SU-DHL-6 (cell line): ENCODE measurements around the gene TMEM131L.

ENCODE experiments used
- H2AFZ ChIP-seq: fragments of 200-600 bp; sonication (generic); 2 replicates; pipeline ENCODE4 v1.6.1; 2014; ENCODE audit warnings: low read depth, mild to moderate bottlenecking, moderate library complexity, mixed read lengths, antibody characterized with exemption, low read length; ENCODE audit not compliant: severe bottlenecking
- H3F3A ChIP-seq: fragments of 200-600 bp; shearing (Covaris generic); 2 replicates; pipeline ENCODE4 v1.6.0; 2016; ENCODE audit warnings: antibody characterized with exemption, mild to moderate bottlenecking; ENCODE audit not compliant: insufficient read depth
- H3K27ac ChIP-seq: fragments of 200-600 bp; sonication (generic); 2 replicates; pipeline ENCODE4 v1.5.1; 2016; ENCODE audit warnings: low read depth, mild to moderate bottlenecking, low read length, moderate library complexity, mixed read lengths
- H3K27me3 ChIP-seq: fragments of 200-600 bp; sonication (generic), shearing (Covaris generic); 2 replicates; pipeline ENCODE4 v1.6.0; 2014; ENCODE audit warnings: mild to moderate bottlenecking, low read length
- H3K36me3 ChIP-seq: fragments of 200-600 bp; sonication (generic); 2 replicates; pipeline ENCODE4 v1.6.1; 2014; ENCODE audit warnings: mild to moderate bottlenecking, low read length, mixed read lengths
- H3K4me2 ChIP-seq: fragments of 300-600, 200-600 bp; shearing (Covaris generic), sonication (generic); 2 replicates; pipeline ENCODE4 v1.6.0; 2014; ENCODE audit warnings: low read length, low read depth, mild to moderate bottlenecking; ENCODE audit not compliant: poor library complexity, severe bottlenecking
- H3K4me3 ChIP-seq: fragments of 200-600 bp; sonication (generic); 2 replicates; pipeline ENCODE4 v1.5.1; 2014; ENCODE audit warnings: antibody characterized with exemption, low read length, mild to moderate bottlenecking, mixed read lengths; ENCODE audit not compliant: insufficient read depth, poor library complexity, severe bottlenecking
- H3K79me2 ChIP-seq: fragments of 200-600 bp; sonication (generic); 2 replicates; pipeline ENCODE4 v1.6.1; 2014; ENCODE audit warnings: mild to moderate bottlenecking, low read length, moderate library complexity; ENCODE audit not compliant: insufficient read depth
- H3K9ac ChIP-seq: fragments of 200-600 bp; sonication (generic); 2 replicates; pipeline ENCODE4 v1.7.0; 2014; ENCODE audit warnings: mild to moderate bottlenecking, low read length
- H3K9me2 ChIP-seq: fragments of 200-600 bp; sonication (generic); replicated peaks from 2 replicates; pipeline ENCODE4 v1.6.1; 2014; ENCODE audit warnings: low read length; ENCODE audit not compliant: insufficient read depth
- H3K9me3 ChIP-seq: fragments of 200-600 bp; sonication (generic); 2 replicates; pipeline ENCODE4 v1.6.1; 2014; ENCODE audit warnings: low read length, mixed read lengths; ENCODE audit not compliant: insufficient read depth
- H4K20me1 ChIP-seq: fragments of 200-600 bp; sonication (generic); 2 replicates; pipeline ENCODE4 v1.6.1; 2014; ENCODE audit warnings: low read depth, mild to moderate bottlenecking, antibody characterized with exemption, low read length, moderate library complexity, mixed read lengths
- EZH2phosphoT487 ChIP-seq: fragments of 200-600 bp; sonication (generic), shearing (Covaris generic); conservative IDR thresholded peaks from 2 replicates; pipeline ENCODE4 v1.6.1; 2018; ENCODE audit warnings: mild to moderate bottlenecking, antibody characterized with exemption, low read length, moderate library complexity, mixed read lengths
- TF ChIP-seq, protein P1 (sequence below): fragments of 200-600 bp; sonication (generic); IDR thresholded peaks from one replicate; pipeline ENCODE4 v1.5.1; 2017; ENCODE audit warnings: antibody characterized with exemption, mild to moderate bottlenecking, low read length, moderate library complexity; ENCODE audit not compliant: insufficient read depth, poor library complexity, severe bottlenecking

TMEM131L gene

DNA sequence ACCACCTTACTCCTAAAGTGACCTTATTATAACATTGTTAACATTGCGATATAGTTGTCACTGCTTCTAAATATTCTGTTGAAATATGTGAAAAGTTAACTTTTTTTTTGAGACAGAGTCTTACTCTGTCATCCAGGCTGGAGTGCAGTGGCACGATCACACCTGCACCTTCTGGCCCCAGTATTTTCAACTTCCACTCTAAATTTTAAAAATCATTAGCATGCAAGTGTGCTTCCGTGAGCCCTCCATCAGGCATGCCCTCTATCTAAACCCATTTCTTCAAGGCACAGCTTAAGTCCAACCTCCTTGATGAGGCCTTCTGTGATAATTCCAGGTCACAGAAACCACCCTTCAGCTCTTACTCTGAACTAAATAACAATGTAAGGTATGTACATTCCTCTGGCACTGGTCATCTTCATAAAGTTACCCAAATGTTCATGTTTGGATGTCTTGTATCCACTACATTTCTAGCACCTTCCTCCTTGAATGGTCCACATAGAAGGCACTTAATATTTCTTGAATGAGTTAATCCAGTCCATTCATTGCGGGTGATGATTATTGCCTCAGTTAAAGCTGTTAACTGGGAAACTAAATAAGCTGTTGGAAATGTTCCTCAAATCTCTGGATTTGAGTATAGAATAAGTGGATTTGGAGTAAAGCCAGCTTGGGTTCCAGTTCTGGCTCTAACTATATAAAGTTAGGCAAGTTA is 38.6 kb upstream of the TMEM131L start:
- Histone ChIP-seq H3K9me2 (no peaks in the 10 kb centered on the region), H4K20me1 (no peaks in the 10 kb centered on the region), H3K27me3 (no peaks in the 10 kb centered on the region), H3K79me2 (no peaks in the 10 kb centered on the region), H3K36me3 (no peaks in the 10 kb centered on the region), H3K9me3 (no peaks in the 10 kb centered on the region), H3F3A (peaks cover 54% of the 10 kb centered on the region), H3K9ac (peak overlapping the region; percentile 52), H2AFZ (no peak overlapping the region), H3K27ac (peak overlapping the region; percentile 100), H3K4me3 (peak overlapping the region; percentile 25), H3K4me2 (peak overlapping the region; percentile 84)
- TF ChIP-seq EZH2phosphoT487 = no peak
- TF ChIP-seq, protein P1, sequence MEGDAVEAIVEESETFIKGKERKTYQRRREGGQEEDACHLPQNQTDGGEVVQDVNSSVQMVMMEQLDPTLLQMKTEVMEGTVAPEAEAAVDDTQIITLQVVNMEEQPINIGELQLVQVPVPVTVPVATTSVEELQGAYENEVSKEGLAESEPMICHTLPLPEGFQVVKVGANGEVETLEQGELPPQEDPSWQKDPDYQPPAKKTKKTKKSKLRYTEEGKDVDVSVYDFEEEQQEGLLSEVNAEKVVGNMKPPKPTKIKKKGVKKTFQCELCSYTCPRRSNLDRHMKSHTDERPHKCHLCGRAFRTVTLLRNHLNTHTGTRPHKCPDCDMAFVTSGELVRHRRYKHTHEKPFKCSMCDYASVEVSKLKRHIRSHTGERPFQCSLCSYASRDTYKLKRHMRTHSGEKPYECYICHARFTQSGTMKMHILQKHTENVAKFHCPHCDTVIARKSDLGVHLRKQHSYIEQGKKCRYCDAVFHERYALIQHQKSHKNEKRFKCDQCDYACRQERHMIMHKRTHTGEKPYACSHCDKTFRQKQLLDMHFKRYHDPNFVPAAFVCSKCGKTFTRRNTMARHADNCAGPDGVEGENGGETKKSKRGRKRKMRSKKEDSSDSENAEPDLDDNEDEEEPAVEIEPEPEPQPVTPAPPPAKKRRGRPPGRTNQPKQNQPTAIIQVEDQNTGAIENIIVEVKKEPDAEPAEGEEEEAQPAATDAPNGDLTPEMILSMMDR = no peak

DNA sequence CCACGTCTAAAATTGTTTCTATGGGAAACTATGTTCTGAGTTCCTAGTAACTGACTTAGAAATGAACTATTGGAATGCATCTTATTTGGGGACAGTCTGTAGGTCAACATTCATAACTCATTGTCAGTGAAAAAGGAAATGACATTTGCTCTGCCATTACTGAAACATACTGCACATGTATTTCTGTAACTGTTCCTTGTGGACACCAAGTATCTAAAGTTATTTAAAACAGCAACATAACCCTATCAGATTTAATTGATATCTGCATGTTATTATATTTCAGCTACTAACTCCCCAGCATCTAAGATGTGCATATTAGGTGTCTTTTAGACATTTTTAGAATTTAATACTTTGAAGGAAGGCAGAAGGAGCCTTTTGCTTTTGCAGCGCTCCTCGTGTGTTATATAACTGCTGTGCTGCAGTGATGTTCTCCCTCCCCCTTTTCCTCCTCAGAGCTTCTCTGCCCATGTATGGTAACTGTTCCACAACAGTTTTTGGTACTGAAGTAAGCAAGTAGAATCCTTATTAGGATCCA is 37.2 kb upstream of the TMEM131L start:
- Histone ChIP-seq H3K27me3 (no peaks in the 10 kb centered on the region), H3K36me3 (no peaks in the 10 kb centered on the region), H3K4me3 (peak overlapping the region; percentile 2), H2AFZ (no peak overlapping the region), H3K9ac (peak overlapping the region; percentile 52), H3F3A (peaks cover 66% of the 10 kb centered on the region), H3K79me2 (no peaks in the 10 kb centered on the region), H4K20me1 (no peaks in the 10 kb centered on the region), H3K9me3 (no peaks in the 10 kb centered on the region), H3K27ac (peak overlapping the region; percentile 100), H3K4me2 (peak overlapping the region; percentile 84), H3K9me2 (no peaks in the 10 kb centered on the region)
- no peak for TF ChIP-seq EZH2phosphoT487
- TF ChIP-seq, protein P1 = no peak

DNA sequence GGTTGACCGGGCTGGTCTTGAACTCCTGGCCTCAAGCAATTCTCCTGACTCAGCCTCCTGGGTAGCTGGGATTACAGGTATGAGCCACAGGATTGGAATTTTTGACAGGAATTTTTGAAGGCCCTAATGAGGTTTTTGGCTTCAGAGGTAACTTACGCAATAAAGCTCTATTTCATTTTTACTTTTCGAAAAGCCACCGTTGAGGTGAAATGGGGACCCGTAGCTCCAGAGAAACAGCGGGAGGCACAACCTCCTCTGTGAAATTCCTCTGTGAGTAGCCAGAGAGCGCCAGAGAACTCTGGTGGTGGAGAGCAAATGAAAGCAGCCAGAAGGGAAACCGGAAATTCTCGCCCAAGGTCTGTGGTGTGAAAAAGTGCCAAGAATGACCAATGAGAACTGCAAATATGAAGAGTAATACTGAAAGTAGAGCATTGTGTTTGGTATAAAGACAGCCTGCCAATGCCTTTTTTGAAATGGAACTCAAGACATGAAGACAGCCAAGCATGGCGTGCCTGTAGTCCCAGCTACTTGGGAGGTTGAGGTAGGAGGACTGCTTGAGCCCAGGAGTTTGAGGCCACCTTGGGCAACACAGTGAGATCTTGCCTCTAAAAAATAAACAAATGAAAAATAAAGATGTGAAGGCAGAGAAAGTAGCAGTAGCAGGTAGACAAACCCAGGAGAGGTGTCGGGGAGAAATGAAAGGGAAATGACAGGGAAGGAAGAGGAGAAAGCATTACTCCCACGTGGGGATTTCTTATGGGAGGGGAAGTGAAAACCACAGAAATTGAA is 33.0 kb upstream of the TMEM131L start:
- no peaks in the 10 kb centered on the region for H3K9me2 ChIP-seq
- no peaks in the 10 kb centered on the region for H3K36me3 ChIP-seq
- no peak overlapping the region for H2AFZ ChIP-seq
- TF ChIP-seq, protein P1 = peak; percentile 89
- no peak for TF ChIP-seq EZH2phosphoT487
- no peaks in the 10 kb centered on the region for H3K27me3 ChIP-seq
- no peaks in the 10 kb centered on the region for H3K79me2 ChIP-seq
- peaks cover 58% of the 10 kb centered on the region for H3F3A ChIP-seq
- H3K9ac ChIP-seq = peak overlapping the region; percentile 55
- H3K4me3 ChIP-seq = peak overlapping the region; percentile 39
- H3K27ac ChIP-seq = peak overlapping the region; percentile 96
- H3K4me2 ChIP-seq = peak overlapping the region; percentile 85
- no peaks in the 10 kb centered on the region for H4K20me1 ChIP-seq
- no peaks in the 10 kb centered on the region for H3K9me3 ChIP-seq
